Neural progenitor cell (in vitro differentiated cells): ENCODE results near the gene NTN3.

Experiments
- EZH2 ChIP-seq: fragments of 200-600 bp; sonication (generic); IDR thresholded peaks from 2 replicates; pipeline ENCODE4 v1.6.1; 2017; ENCODE audit warnings: antibody characterized with exemption, mild to moderate bottlenecking, moderate library complexity
- EZH2phosphoT487 ChIP-seq: fragments of 200-600 bp; sonication (generic); IDR thresholded peaks from 2 replicates; pipeline ENCODE4 v1.6.1; 2017; ENCODE audit warnings: antibody characterized with exemption
- TF ChIP-seq, protein P1 (sequence below): fragments of 200-600 bp; sonication (generic); IDR thresholded peaks from 2 replicates; pipeline ENCODE4 v1.5.1; 2017; ENCODE audit warnings: antibody characterized with exemption, mild to moderate bottlenecking

DNA sequence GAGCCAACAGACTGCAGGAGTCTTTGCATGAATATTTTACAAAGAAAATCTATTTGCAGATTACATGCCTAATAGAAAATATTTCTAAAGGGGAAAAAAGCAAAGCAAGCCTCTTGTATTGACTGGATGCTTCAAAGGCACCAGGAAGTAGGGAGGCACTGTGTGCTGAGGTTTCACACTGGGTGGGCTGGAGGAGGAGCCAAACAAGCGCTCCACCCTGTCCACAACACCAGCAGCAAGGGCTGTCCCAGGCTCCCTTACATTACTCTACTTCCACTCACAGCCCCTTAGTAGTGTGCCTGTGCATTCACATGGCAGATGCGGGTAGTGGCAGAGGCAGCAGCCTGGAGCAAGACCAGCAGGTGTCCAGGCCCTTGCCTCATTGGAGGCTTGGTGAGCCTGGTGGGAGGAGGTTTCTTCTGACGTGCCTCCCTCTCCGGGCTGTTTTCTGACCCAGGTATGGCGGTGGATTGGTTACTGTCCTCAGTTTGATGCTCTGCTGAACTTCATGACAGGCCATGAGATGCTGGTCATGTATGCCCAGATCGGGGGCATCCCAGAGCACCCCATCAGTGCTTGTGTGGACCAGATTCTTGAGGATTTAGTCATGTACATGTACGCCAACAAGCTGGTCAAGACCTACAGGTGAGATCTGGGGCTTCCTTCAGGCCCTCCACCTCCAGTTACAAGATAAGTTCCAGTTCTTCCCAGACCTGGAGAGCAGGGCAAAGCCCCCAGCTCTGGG, 48.8 kb upstream of the NTN3 start:
- TF ChIP-seq, protein P1, sequence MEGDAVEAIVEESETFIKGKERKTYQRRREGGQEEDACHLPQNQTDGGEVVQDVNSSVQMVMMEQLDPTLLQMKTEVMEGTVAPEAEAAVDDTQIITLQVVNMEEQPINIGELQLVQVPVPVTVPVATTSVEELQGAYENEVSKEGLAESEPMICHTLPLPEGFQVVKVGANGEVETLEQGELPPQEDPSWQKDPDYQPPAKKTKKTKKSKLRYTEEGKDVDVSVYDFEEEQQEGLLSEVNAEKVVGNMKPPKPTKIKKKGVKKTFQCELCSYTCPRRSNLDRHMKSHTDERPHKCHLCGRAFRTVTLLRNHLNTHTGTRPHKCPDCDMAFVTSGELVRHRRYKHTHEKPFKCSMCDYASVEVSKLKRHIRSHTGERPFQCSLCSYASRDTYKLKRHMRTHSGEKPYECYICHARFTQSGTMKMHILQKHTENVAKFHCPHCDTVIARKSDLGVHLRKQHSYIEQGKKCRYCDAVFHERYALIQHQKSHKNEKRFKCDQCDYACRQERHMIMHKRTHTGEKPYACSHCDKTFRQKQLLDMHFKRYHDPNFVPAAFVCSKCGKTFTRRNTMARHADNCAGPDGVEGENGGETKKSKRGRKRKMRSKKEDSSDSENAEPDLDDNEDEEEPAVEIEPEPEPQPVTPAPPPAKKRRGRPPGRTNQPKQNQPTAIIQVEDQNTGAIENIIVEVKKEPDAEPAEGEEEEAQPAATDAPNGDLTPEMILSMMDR = no peak
- TF ChIP-seq EZH2 (no peak), EZH2phosphoT487 (no peak)
